Measurements from ENCODE around the gene TMPRSS11B. TPM values are rescaled to one million over a fixed set of nuclear protein-coding genes. Genes with fewer than 3 reads are reported as not detected.

The TMPRSS11B gene
- total and polyA plus RNA-seq, 2 donors (not counting 3 experiments of a cell fraction or from before 2014, with no cell fraction given): not detected

- ChIA-PET POLR2A (no interaction called here), CTCF (no interaction called here)
- Histone ChIP-seq H3K9me1 (replicated peaks; ENCODE audit: control insufficient read depth, extremely low read depth, insufficient read depth, low read length) (no peaks in the 10 kb centered on the region), H4K20me1 (replicated peaks; ENCODE audit: control insufficient read depth, extremely low read depth, insufficient read depth, low read length) (no peaks in the 10 kb centered on the region), H3K79me2 (ENCODE audit: control insufficient read depth, insufficient read depth, low read length) (no peaks in the 10 kb centered on the region), H3K27ac (ENCODE audit: insufficient read depth, low read depth, low read length) (no peak overlapping the region), H3K4me2 (ENCODE audit: insufficient read depth, low read length) (no peak overlapping the region), H3K27me3 (ENCODE audit: control insufficient read depth in 2 of 2, insufficient read depth in 2 of 2, low read length in 2 of 2) (peaks cover 7 to 9% of the 10 kb centered on the region in 2 experiments), H3K4me3 (replicated peaks in 1 of 3; ENCODE audit: insufficient read depth in 1 of 3, low read depth in 1 of 3, low read length in 3 of 3) (no peak overlapping the region), H3K9ac (replicated peaks; ENCODE audit: extremely low read depth, insufficient read depth, low read length) (no peak overlapping the region), H3K36me3 (ENCODE audit: control insufficient read depth in 2 of 2, extremely low read depth in 1 of 2, insufficient read depth in 2 of 2, low read length in 2 of 2) (no peaks in the 10 kb centered on the region), H2AFZ (ENCODE audit: low read depth, low read length) (no peak overlapping the region), H3K9me3 (replicated peaks; ENCODE audit: control insufficient read depth, insufficient read depth, low read length) (no peaks in the 10 kb centered on the region), H3K4me1 (ENCODE audit: control insufficient read depth, extremely low read depth, insufficient read depth, low read length) (no peaks in the 10 kb centered on the region)
- FAIRE-seq (no peak), DNase-seq (ENCODE audit: low read depth, low spot score) (no peak)
- no TSS peak for BruUV-seq (replicated peaks)
- TF ChIP-seq POLR2AphosphoS5 (IDR thresholded peaks at IDR 0.05; ENCODE audit: insufficient read depth, low read depth, low read length) (no peak), CTCF (IDR thresholded peaks at IDR 0.05; ENCODE audit: extremely low read depth in 1 of 2, insufficient read depth in 1 of 2, low read depth in 1 of 2, low read length in 2 of 2) (no peak), POLR2A (IDR thresholded peaks at IDR 0.05; ENCODE audit: low read depth, low read length) (no peak), FOS (IDR thresholded peaks at IDR 0.05; ENCODE audit: borderline replicate concordance, insufficient read depth, low read length) (no peak)
- intact Hi-C loops (cut with micrococcal nuclease) (no loop called here), dilution Hi-C loops (cut with MboI; ENCODE audit: extremely low pct_ligation_motif_present, low sequenced_read_pairs) (no loop called here)
Observed at GRCh38 chr4:68278029-68278428, 32.5 kb upstream of the TMPRSS11B start.

- H3K4me2 ChIP-seq (ENCODE audit: insufficient read depth, low read length): no peak overlapping the region
- no peak overlapping the region for H3K9ac ChIP-seq (replicated peaks; ENCODE audit: extremely low read depth, insufficient read depth, low read length)
- no peak overlapping the region for H2AFZ ChIP-seq (ENCODE audit: low read depth, low read length)
- H3K9me3 ChIP-seq (replicated peaks; ENCODE audit: control insufficient read depth, insufficient read depth, low read length): no peaks in the 10 kb centered on the region
- no TSS peak for BruUV-seq (replicated peaks)
- ChIA-PET POLR2A (no interaction called here), CTCF (no interaction called here)
- H3K4me1 ChIP-seq (ENCODE audit: control insufficient read depth, extremely low read depth, insufficient read depth, low read length): no peaks in the 10 kb centered on the region
- no peak overlapping the region for H3K27ac ChIP-seq (ENCODE audit: insufficient read depth, low read depth, low read length)
- H3K27me3 ChIP-seq (ENCODE audit: control insufficient read depth in 2 of 2, insufficient read depth in 2 of 2, low read length in 2 of 2): peaks cover 7 to 11% of the 10 kb centered on the region in 2 experiments
- no peak overlapping the region for H3K4me3 ChIP-seq (replicated peaks in 1 of 3; ENCODE audit: insufficient read depth in 1 of 3, low read depth in 1 of 3, low read length in 3 of 3)
- intact Hi-C loops (cut with micrococcal nuclease): no loop called here
- H3K79me2 ChIP-seq (ENCODE audit: control insufficient read depth, insufficient read depth, low read length): no peaks in the 10 kb centered on the region
- no peak for DNase-seq (ENCODE audit: low read depth, low spot score)
- TF ChIP-seq EZH2 (IDR thresholded peaks at IDR 0.05; ENCODE audit: borderline replicate concordance, low read depth, low read length, severe bottlenecking): no peak
- TF ChIP-seq FOS (IDR thresholded peaks at IDR 0.05; ENCODE audit: borderline replicate concordance, insufficient read depth, low read length): no peak
- TF ChIP-seq GATA2 (IDR thresholded peaks at IDR 0.05; ENCODE audit: insufficient read depth, insufficient read length, low read depth, low read length): no peak
- TF ChIP-seq CTCF (IDR thresholded peaks at IDR 0.05; ENCODE audit: extremely low read depth in 1 of 2, insufficient read depth in 1 of 2, low read depth in 1 of 2, low read length in 2 of 2): no peak
- TF ChIP-seq JUN (IDR thresholded peaks at IDR 0.05; ENCODE audit: borderline replicate concordance, insufficient read depth, insufficient read length, low read depth): no peak
- no peak for TF ChIP-seq POLR2A (IDR thresholded peaks at IDR 0.05; ENCODE audit: low read depth, low read length)
- no peak for TF ChIP-seq POLR2AphosphoS5 (IDR thresholded peaks at IDR 0.05; ENCODE audit: insufficient read depth, low read depth, low read length)
- no peak for TF ChIP-seq MYC (IDR thresholded peaks at IDR 0.05; ENCODE audit: low read depth, low read length)
- TF ChIP-seq MAX (IDR thresholded peaks at IDR 0.05; ENCODE audit: insufficient read depth, insufficient read length): no peak
- dilution Hi-C loops (cut with MboI; ENCODE audit: extremely low pct_ligation_motif_present, low sequenced_read_pairs): no loop called here
- H3K36me3 ChIP-seq (ENCODE audit: control insufficient read depth in 2 of 2, extremely low read depth in 1 of 2, insufficient read depth in 2 of 2, low read length in 2 of 2): no peaks in the 10 kb centered on the region
- no peaks in the 10 kb centered on the region for H4K20me1 ChIP-seq (replicated peaks; ENCODE audit: control insufficient read depth, extremely low read depth, insufficient read depth, low read length)
- H3K9me1 ChIP-seq (replicated peaks; ENCODE audit: control insufficient read depth, extremely low read depth, insufficient read depth, low read length): no peaks in the 10 kb centered on the region
- no peak for FAIRE-seq
Observed at GRCh38 chr4:68277627-68278026, 32.1 kb upstream of the TMPRSS11B start.

Measured in endothelial cell of umbilical vein (primary cell).